ENCODE results near the gene PCCA. TPM values are rescaled to one million over a fixed set of nuclear protein-coding genes. Genes with fewer than 3 reads are reported as not detected.
A peak's percentile ranks its signal among the peaks of the same experiment; 100 is the strongest.

Gene PCCA
- total and polyA plus RNA-seq, 4 experiments from 2014 or later = 4.4 to 9.7 (median 7.4) TPM

- ChIA-PET POLR2A (ENCODE audit: partially characterized antibody) (no interaction called here), CTCF (ENCODE audit: partially characterized antibody) (no interaction called here)
- no peak overlapping the region for H3K27ac ChIP-seq (ENCODE audit: low read depth, low read length)
- no peak overlapping the region for H3K4me3 ChIP-seq (ENCODE audit: low read length in 2 of 2)
- peaks cover 0 to 2% of the 10 kb centered on the region in 2 donors for H3K36me3 Mint-ChIP-seq
- H3K9me3 Mint-ChIP-seq = no peaks in the 10 kb centered on the region
- no peaks in the 10 kb centered on the region for H3K4me1 Mint-ChIP-seq
- no peaks in the 10 kb centered on the region for H3K36me3 ChIP-seq (ENCODE audit: insufficient read depth, low read length)
- DNase-seq = no peak
- no peaks in the 10 kb centered on the region for H3K27me3 Mint-ChIP-seq
- no peaks in the 10 kb centered on the region for H3K27me3 ChIP-seq (ENCODE audit: insufficient read depth, low read length)
- H3K4me3 Mint-ChIP-seq = no peak overlapping the region
- no peak overlapping the region for H3K27ac Mint-ChIP-seq
- H3K4me1 ChIP-seq (ENCODE audit: insufficient read depth, low read length) = no peaks in the 10 kb centered on the region
- H3K9me3 ChIP-seq (ENCODE audit: control insufficient read depth in 1 of 2, low read length in 2 of 2) = no peaks in the 10 kb centered on the region
- intact Hi-C loops (cut with micrococcal nuclease) = no loop called here
Observed at GRCh38 chr13:100290165-100290801, 201.4 kb downstream of the PCCA start.

GRCh38 chr13:100291624-100292023 lies 202.7 kb downstream of the PCCA start:
- DNase-seq = no peak
- Histone ChIP-seq H3K27ac (ENCODE audit: low read depth, low read length) (no peak overlapping the region), H3K4me1 (ENCODE audit: insufficient read depth, low read length) (no peaks in the 10 kb centered on the region), H3K4me3 (ENCODE audit: low read length in 2 of 2) (no peak overlapping the region), H3K9me3 (ENCODE audit: control insufficient read depth in 1 of 2, low read length in 2 of 2) (no peaks in the 10 kb centered on the region), H3K36me3 (ENCODE audit: insufficient read depth, low read length) (no peaks in the 10 kb centered on the region), H3K27me3 (ENCODE audit: insufficient read depth, low read length) (no peaks in the 10 kb centered on the region)
- no peaks in the 10 kb centered on the region for H3K27me3 Mint-ChIP-seq
- ChIA-PET POLR2A (ENCODE audit: partially characterized antibody) (no interaction called here), CTCF (ENCODE audit: partially characterized antibody) (interaction anchor here (1.2 kb wide), 1 partner anchor 12 kb away, joined by 3 read pairs; no protein-coding TSS in a partner anchor)
- intact Hi-C loops (cut with micrococcal nuclease) = no loop called here
- no peaks in the 10 kb centered on the region for H3K4me1 Mint-ChIP-seq
- peaks cover 0 to 2% of the 10 kb centered on the region in 2 donors for H3K36me3 Mint-ChIP-seq
- no peaks in the 10 kb centered on the region for H3K9me3 Mint-ChIP-seq
- no peak overlapping the region for H3K4me3 Mint-ChIP-seq
- H3K27ac Mint-ChIP-seq = peak overlapping the region in 1 of 7 donors; percentile 46

- Mint-ChIP-seq H3K4me1 (peaks cover 0 to 5% (median under 1%) of the 10 kb centered on the region in 4 donors), H3K27me3 (no peaks in the 10 kb centered on the region), H3K36me3 (peaks cover 1 to 9% of the 10 kb centered on the region in 2 donors), H3K9me3 (peaks cover 0 to 3% (median under 1%) of the 10 kb centered on the region in 8 donors), H3K27ac (no peak overlapping the region), H3K4me3 (no peak overlapping the region)
- Histone ChIP-seq H3K27me3 (ENCODE audit: insufficient read depth, low read length) (no peaks in the 10 kb centered on the region), H3K4me3 (ENCODE audit: low read length in 2 of 2) (no peak overlapping the region), H3K9me3 (ENCODE audit: control insufficient read depth in 1 of 2, low read length in 2 of 2) (no peaks in the 10 kb centered on the region), H3K4me1 (ENCODE audit: insufficient read depth, low read length) (no peaks in the 10 kb centered on the region), H3K27ac (ENCODE audit: low read depth, low read length) (no peak overlapping the region), H3K36me3 (ENCODE audit: insufficient read depth, low read length) (no peaks in the 10 kb centered on the region)
- intact Hi-C loops (cut with micrococcal nuclease) = no loop called here
- ChIA-PET POLR2A (ENCODE audit: partially characterized antibody) (no interaction called here), CTCF (ENCODE audit: partially characterized antibody) (no interaction called here)
- DNase-seq = no peak
Observed at GRCh38 chr13:100297413-100297812, 208.5 kb downstream of the PCCA start.

- H3K27me3 ChIP-seq (ENCODE audit: insufficient read depth, low read length) = no peaks in the 10 kb centered on the region
- H3K4me1 ChIP-seq (ENCODE audit: insufficient read depth, low read length) = no peaks in the 10 kb centered on the region
- intact Hi-C loops (cut with micrococcal nuclease) = no loop called here
- Mint-ChIP-seq H3K27me3 (no peaks in the 10 kb centered on the region), H3K4me3 (no peak overlapping the region), H3K4me1 (peaks cover 0 to 5% (median under 1%) of the 10 kb centered on the region in 4 donors), H3K27ac (peak overlapping the region in 1 of 7 donors; percentile 44), H3K36me3 (peaks cover 1 to 9% of the 10 kb centered on the region in 2 donors), H3K9me3 (peaks cover 0 to 3% (median under 1%) of the 10 kb centered on the region in 8 donors)
- no peaks in the 10 kb centered on the region for H3K36me3 ChIP-seq (ENCODE audit: insufficient read depth, low read length)
- DNase-seq = no peak
- H3K27ac ChIP-seq (ENCODE audit: low read depth, low read length) = no peak overlapping the region
- ChIA-PET CTCF (ENCODE audit: partially characterized antibody) (no interaction called here), POLR2A (ENCODE audit: partially characterized antibody) (no interaction called here)
- no peaks in the 10 kb centered on the region for H3K9me3 ChIP-seq (ENCODE audit: control insufficient read depth in 1 of 2, low read length in 2 of 2)
- no peak overlapping the region for H3K4me3 ChIP-seq (ENCODE audit: low read length in 2 of 2)
Observed at GRCh38 chr13:100298116-100298681, 209.3 kb downstream of the PCCA start.

- no peak overlapping the region for H3K27ac ChIP-seq (ENCODE audit: low read depth, low read length)
- no peaks in the 10 kb centered on the region for H3K4me1 ChIP-seq (ENCODE audit: insufficient read depth, low read length)
- no peaks in the 10 kb centered on the region for H3K27me3 Mint-ChIP-seq
- H3K4me3 ChIP-seq (ENCODE audit: low read length in 2 of 2) = no peak overlapping the region
- intact Hi-C loops (cut with micrococcal nuclease) = no loop called here
- peaks cover 1 to 10% of the 10 kb centered on the region in 2 donors for H3K36me3 Mint-ChIP-seq
- peaks cover 0 to 5% (median under 1%) of the 10 kb centered on the region in 4 donors for H3K4me1 Mint-ChIP-seq
- peaks cover 0 to 3% (median under 1%) of the 10 kb centered on the region in 8 donors for H3K9me3 Mint-ChIP-seq
- H3K9me3 ChIP-seq (ENCODE audit: control insufficient read depth in 1 of 2, low read length in 2 of 2) = no peaks in the 10 kb centered on the region
- ChIA-PET POLR2A (ENCODE audit: partially characterized antibody) (no interaction called here), CTCF (ENCODE audit: partially characterized antibody) (no interaction called here)
- DNase-seq = no peak
- no peaks in the 10 kb centered on the region for H3K27me3 ChIP-seq (ENCODE audit: insufficient read depth, low read length)
- peak overlapping the region in 2 of 7 donors; percentile 44 to 69 for H3K27ac Mint-ChIP-seq
- no peak overlapping the region for H3K4me3 Mint-ChIP-seq
- H3K36me3 ChIP-seq (ENCODE audit: insufficient read depth, low read length) = no peaks in the 10 kb centered on the region
Observed at GRCh38 chr13:100298691-100299090, 209.8 kb downstream of the PCCA start.

GRCh38 chr13:100300243-100300642 lies 211.3 kb downstream of the PCCA start:
- POLR2A ChIA-PET (ENCODE audit: partially characterized antibody) = no interaction called here

GRCh38 chr13:100300708-100301107 lies 211.8 kb downstream of the PCCA start:
- no peak overlapping the region for H3K27ac ChIP-seq (ENCODE audit: low read depth, low read length)
- no peaks in the 10 kb centered on the region for H3K9me3 ChIP-seq (ENCODE audit: control insufficient read depth in 1 of 2, low read length in 2 of 2)
- H3K36me3 ChIP-seq (ENCODE audit: insufficient read depth, low read length) = no peaks in the 10 kb centered on the region
- intact Hi-C loops (cut with micrococcal nuclease) = no loop called here
- Mint-ChIP-seq H3K27me3 (no peaks in the 10 kb centered on the region), H3K4me1 (peaks cover 0 to 5% (median under 1%) of the 10 kb centered on the region in 4 donors), H3K36me3 (peaks cover 3 to 21% of the 10 kb centered on the region in 2 donors), H3K27ac (no peak overlapping the region), H3K9me3 (peaks cover 0 to 3% (median under 1%) of the 10 kb centered on the region in 8 donors), H3K4me3 (no peak overlapping the region)
- POLR2A ChIA-PET (ENCODE audit: partially characterized antibody) = no interaction called here
- no peaks in the 10 kb centered on the region for H3K27me3 ChIP-seq (ENCODE audit: insufficient read depth, low read length)
- CTCF ChIA-PET (ENCODE audit: partially characterized antibody) = no interaction called here
- no peaks in the 10 kb centered on the region for H3K4me1 ChIP-seq (ENCODE audit: insufficient read depth, low read length)
- H3K4me3 ChIP-seq (ENCODE audit: low read length in 2 of 2) = no peak overlapping the region
- DNase-seq = no peak

More at GRCh38 chr13:100300243-100300642, 211.3 kb downstream of the PCCA start:
- H3K27ac Mint-ChIP-seq = no peak overlapping the region
- H3K36me3 Mint-ChIP-seq = peaks cover 3 to 21% of the 10 kb centered on the region in 2 donors
- intact Hi-C loops (cut with micrococcal nuclease) = no loop called here
- DNase-seq = no peak
- H3K27me3 Mint-ChIP-seq = no peaks in the 10 kb centered on the region
- peaks cover 0 to 5% (median under 1%) of the 10 kb centered on the region in 4 donors for H3K4me1 Mint-ChIP-seq
- no peak overlapping the region for H3K4me3 Mint-ChIP-seq
- Histone ChIP-seq H3K4me3 (ENCODE audit: low read length in 2 of 2) (no peak overlapping the region), H3K27ac (ENCODE audit: low read depth, low read length) (no peak overlapping the region), H3K27me3 (ENCODE audit: insufficient read depth, low read length) (no peaks in the 10 kb centered on the region), H3K36me3 (ENCODE audit: insufficient read depth, low read length) (no peaks in the 10 kb centered on the region), H3K4me1 (ENCODE audit: insufficient read depth, low read length) (no peaks in the 10 kb centered on the region), H3K9me3 (ENCODE audit: control insufficient read depth in 1 of 2, low read length in 2 of 2) (no peaks in the 10 kb centered on the region)
- CTCF ChIA-PET (ENCODE audit: partially characterized antibody) = no interaction called here
- H3K9me3 Mint-ChIP-seq = peaks cover 0 to 3% (median under 1%) of the 10 kb centered on the region in 8 donors
